DOHH2 (cell line): ENCODE measurements around the gene TTLL7.

Source experiments
- CTCF ChIP-seq: fragments of 200-600 bp; sonication (generic); IDR thresholded peaks from one replicate; pipeline ENCODE4 v1.5.1; 2014; ENCODE audit warnings: antibody characterized with exemption, mild to moderate bottlenecking, low read depth, low read length; ENCODE audit not compliant: poor library complexity, severe bottlenecking
- EZH2phosphoT487 ChIP-seq: fragments of 200-600 bp; sonication (generic); IDR thresholded peaks from 2 replicates; pipeline ENCODE4 v1.6.1; 2017; ENCODE audit warnings: borderline replicate concordance, mild to moderate bottlenecking, antibody characterized with exemption, low read length, moderate library complexity, mixed read lengths

GRCh38 chr1:83959824-83960498, 39.0 kb downstream of the TTLL7 start:
- TF ChIP-seq CTCF (no peak), EZH2phosphoT487 (no peak)
